Measurements from ENCODE around the gene COL1A2. TPM values are rescaled to one million over a fixed set of nuclear protein-coding genes. Genes with fewer than 3 reads are reported as not detected.

COL1A2 gene
- total RNA-seq, 1 experiment from 2014 or later: 3.0 TPM

GRCh38 chr7:94431619-94432280, 37.1 kb downstream of the COL1A2 start:
- Histone ChIP-seq H3K27me3 (ENCODE audit: insufficient read depth, low read length) (no peaks in the 10 kb centered on the region), H3K4me1 (ENCODE audit: control insufficient read depth in 1 of 2, insufficient read depth in 2 of 2, low read length in 2 of 2) (0 out of 4 replicates have a peak, but pooled peaks cover 0 to 3% of the 10 kb centered on the region in 2 experiments), H4K20me1 (ENCODE audit: insufficient read depth) (no peaks in the 10 kb centered on the region), H3K9me2 (ENCODE audit: insufficient read depth) (no peaks in the 10 kb centered on the region; the same call in 1 of the 2 replicates), H2AFZ (ENCODE audit: low read depth, low read length, poor library complexity, severe bottlenecking) (no peak overlapping the region), H3K9me3 (ENCODE audit: control insufficient read depth in 1 of 2, insufficient read depth in 1 of 2, low read depth in 1 of 2, low read length in 2 of 2) (no peaks in the 10 kb centered on the region), H3K4me3 (replicated peaks in 1 of 2; ENCODE audit: low read depth in 1 of 2, low read length in 2 of 2) (no peak overlapping the region), H3K27ac (ENCODE audit: low read depth, low read length) (no peak overlapping the region), H3K4me2 (ENCODE audit: low read length) (no peak overlapping the region), H3K9ac (ENCODE audit: low read length) (no peak overlapping the region), H3K79me2 (ENCODE audit: insufficient read depth, low read length) (no peaks in the 10 kb centered on the region), H3K36me3 (ENCODE audit: control insufficient read depth in 1 of 2, insufficient read depth in 2 of 2, low read length in 2 of 2) (no peaks in the 10 kb centered on the region)
- no TSS peak for BruUV-seq (replicated peaks)
- RAD21 ChIA-PET (ENCODE audit: low non-redundant PET in 1 of 2, low total read pairs in 2 of 2, uncharacterized antibody in 2 of 2, unreplicated experiment in 2 of 2): no interaction called here
- POLR2A ChIA-PET: no interaction called here
- ATAC-seq (no peak), DNase-seq (ENCODE audit: low read depth, low spot score) (no peak)
- CTCF ChIA-PET: no interaction called here
- TF ChIP-seq SRF (IDR thresholded peaks at IDR 0.05; ENCODE audit: low read depth): no peak
- TF ChIP-seq EGR1 (IDR thresholded peaks at IDR 0.05; ENCODE audit: low read depth): no peak
- TF ChIP-seq ZBTB33 (IDR thresholded peaks at IDR 0.05; ENCODE audit: extremely low read depth, insufficient replicate concordance, low read length): no peak
- TF ChIP-seq CBX3 (IDR thresholded peaks at IDR 0.05; ENCODE audit: low read depth): no peak
- no peak for TF ChIP-seq EZH2 (IDR thresholded peaks at IDR 0.05)
- no peak for TF ChIP-seq YY1 (IDR thresholded peaks at IDR 0.05; ENCODE audit: extremely low read depth, insufficient replicate concordance, low read depth, low read length)
- no peak for TF ChIP-seq EZH2phosphoT487 (IDR thresholded peaks at IDR 0.05; ENCODE audit: borderline replicate concordance)
- TF ChIP-seq, protein P1, sequence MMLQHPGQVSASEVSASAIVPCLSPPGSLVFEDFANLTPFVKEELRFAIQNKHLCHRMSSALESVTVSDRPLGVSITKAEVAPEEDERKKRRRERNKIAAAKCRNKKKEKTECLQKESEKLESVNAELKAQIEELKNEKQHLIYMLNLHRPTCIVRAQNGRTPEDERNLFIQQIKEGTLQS (IDR thresholded peaks at IDR 0.05): no peak
- TF ChIP-seq SP1 (IDR thresholded peaks at IDR 0.05; ENCODE audit: low read depth): no peak
- no peak for TF ChIP-seq ZFX (IDR thresholded peaks at IDR 0.05)
- intact Hi-C loops (cut with micrococcal nuclease): no loop called here

Data from HCT116 (cell line).